T-helper 9 cell (primary cell): ENCODE results near the gene AWAT1.
"Not testable (repeated sequence)": the region's sequence is repeated elsewhere in the genome, so short reads cannot be mapped to it uniquely, and the experiment has no call there.

ENCODE experiments used
- DNase-seq: peaks from one replicate; pipeline ENCODE4 v3.0.0-alpha.2; 2020

Gene AWAT1

DNA sequence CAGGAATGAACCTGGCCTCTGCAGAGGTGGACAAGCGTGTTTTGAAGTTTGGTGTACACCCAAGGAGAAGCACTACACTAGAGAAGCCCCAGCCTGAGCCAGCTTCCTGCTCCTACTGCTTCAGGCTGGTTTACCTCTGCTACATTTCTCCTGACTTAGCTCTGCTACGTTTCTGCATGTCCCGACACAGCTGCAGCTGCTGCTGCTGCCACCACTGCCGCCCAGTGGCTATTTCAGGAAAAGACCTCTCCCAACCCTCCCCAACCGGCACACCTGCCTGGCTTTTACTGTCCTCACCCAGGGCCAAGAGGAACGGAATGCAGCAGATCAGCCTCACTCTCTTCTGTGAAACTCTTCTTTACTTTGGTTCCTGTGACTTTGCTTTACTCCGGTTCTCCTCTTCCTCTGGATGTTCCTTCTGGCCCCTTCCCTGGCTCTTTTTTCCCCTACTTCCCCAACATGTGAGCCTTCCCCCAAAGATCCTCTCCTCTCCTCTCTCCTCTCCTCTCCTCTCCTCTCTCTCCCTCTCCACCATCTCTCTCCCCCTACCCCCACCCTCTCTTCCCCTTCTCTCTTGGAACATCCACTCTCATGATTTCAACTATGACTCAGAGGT is 28.6 kb downstream of the AWAT1 start:
- no peak for DNase-seq

DNA sequence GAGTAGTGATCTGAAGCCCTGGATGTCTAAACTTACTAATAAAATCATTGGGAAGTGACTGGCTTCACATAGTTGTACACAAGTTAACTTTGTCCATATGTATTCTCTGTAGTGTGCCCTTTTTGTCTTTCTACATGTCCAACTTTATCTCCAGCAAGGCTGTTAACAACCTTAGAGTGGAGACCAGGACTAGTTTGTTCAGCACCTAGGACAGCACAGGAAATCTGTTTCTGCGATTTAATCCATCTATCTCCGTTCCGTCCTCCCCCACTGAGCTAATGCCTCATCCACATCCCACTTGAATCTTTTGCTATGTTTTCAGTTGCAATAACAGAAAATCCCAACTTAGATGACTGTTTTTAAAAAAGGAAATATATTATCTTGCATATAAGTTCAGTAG is 30.3 kb downstream of the AWAT1 start:
- DNase-seq, result no peak

DNA sequence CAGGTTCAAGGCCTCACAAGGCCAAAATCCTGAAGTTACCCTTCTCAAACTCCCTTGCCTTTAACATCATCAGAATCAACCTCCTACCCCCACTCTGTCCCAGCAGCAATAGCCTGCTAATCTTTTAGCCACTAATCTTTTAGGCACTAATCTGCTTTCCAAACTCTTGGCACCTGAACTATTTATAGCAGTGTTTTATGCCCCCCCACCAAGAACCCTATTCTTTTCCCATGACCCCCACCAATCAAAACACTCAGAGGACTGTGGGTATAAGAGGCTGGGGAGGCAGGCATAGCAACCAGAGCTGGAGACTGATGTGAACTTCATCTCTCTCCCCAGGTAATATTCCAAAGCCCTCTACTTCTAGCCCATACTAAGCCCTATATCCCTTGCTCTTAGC is 33.6 kb downstream of the AWAT1 start, which contains the start of gene ARR3:
Gene ARR3 (plus strand): TSS at position 301 of the 400 bp plus-strand sequence. CDS start 1,052 bp downstream, outside the sequence.
- no peak for DNase-seq

DNA sequence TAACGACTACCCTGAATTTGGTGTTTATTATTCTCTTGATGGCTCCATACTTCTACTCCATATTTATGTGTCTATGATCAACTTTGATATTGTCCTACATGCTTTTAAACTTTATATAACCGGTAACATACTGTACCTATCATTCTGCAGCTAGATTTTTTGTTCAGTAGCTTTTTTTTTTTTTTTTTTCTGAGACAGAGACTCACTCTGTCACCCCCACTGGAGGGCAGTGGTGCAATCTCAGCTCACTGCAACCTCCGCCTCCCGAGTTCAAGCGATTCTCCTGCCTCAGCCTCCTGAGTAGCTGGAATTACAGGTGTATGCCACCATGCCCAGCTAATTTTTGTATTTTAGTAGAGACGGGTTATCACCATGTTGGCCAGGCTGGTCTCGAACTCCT is 39.6 kb downstream of the AWAT1 start:
- not testable (repeated sequence) for DNase-seq

DNA sequence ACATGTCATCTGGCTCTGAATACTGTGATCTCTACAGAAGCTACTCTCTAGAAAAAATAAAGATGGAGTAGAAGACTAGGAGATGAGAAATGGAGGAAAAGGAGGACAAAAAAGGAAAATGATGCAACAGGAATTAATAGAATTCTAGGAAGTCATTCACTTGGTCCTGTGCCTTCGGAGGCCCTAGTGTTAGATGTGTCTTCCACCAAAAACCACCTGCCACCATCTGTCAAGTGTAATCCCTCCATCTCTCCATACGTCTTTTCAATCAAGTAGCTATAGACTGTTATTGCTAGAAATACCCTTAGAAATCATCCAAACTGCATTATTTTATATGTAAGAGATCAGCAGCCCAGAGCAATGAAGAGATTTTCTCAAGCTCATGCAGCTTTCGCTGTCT is 44.6 kb downstream of the AWAT1 start:
- DNase-seq, result no peak

DNA sequence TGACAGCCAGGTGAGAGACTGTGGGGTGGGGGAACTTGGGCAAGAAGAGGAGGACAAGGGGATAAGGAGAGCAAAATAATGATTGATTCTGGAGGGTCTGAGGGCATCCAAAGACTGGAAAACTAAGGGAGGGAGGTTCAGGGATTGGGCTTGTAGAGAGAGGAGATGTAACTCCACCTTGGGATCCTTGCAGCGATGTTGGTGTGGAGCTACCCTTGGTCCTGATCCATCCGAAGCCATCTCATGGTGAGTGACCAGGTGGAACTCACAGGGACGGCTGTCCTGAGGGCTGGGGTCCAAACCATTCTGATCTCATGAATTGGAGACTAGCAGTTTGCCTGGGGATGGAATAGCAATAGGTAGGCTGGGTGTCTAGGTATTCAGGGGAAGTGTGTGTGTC is 46.1 kb downstream of the AWAT1 start:
- DNase-seq, result no peak

DNA sequence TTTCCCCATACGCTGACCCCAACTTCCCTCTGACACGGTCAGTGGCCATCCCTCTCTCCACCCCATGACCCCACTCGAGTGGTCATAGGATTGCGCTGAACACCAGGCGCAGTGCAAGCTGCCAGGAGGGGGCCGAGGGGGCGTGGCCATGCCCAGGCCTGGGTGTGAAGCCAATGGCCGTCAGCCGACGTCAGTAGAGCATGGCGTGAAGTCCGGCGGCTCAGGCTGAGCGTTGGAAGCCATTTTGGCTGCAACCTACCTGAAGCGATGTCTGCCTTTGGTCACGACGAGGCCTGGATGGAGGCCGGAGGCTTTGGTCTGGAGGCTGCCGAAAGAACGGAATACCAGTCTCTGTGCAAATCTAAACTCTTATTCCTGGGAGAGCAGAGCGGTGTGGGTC is 47.5 kb downstream of the AWAT1 start, which contains the start of gene RAB41:
Gene RAB41 (plus strand): TSS at position 222 of the 400 bp plus-strand sequence. CDS start 46 bp downstream, at position 268.
- no peak for DNase-seq

DNA sequence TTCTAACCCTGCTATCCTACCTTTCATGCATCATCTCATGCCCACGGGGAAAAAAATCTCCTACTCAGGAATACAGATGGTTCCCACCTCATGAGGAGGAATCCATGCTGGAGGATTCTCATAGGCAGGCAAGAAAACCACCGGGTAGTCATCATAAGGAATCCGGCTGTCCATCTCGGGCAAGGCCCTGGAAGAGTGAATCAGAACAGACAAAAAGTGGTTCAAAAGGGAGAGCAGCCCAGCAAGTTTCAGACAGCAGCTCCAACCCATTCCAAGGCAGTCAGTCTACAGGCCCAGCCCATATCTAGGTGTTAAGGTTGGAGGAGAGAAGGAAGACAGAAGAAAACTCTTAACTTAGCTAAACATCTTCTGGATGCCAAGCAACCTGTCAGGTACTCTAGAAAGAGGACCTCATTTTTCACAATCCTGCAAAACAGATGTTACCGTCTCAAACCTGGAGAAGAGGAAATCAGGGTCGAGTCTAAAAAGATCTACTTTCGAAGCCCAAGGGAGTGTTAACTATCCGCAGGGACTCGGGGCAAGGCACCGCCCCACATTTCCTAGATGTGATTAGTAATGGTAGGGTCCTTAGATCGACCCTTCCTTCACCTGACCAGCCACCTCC is 54.8 kb downstream of the AWAT1 start:
- no peak for DNase-seq
